ENCODE measurements around the gene CLEC9A. TPM values are rescaled to one million over a fixed set of nuclear protein-coding genes. Genes with fewer than 3 reads are reported as not detected.

Gene CLEC9A
- total and polyA plus RNA-seq, 2 experiments from 2014 or later, result not detected

GRCh38 chr12:10088955-10089900 is 58.7 kb downstream of the CLEC9A start:
- ATAC-seq (peak; percentile 91), DNase-seq (ENCODE audit: low spot score) (peak; percentile 34)
- H3K9me3 Mint-ChIP-seq, result 0 out of 3 replicates have a peak, but pooled peaks cover 2% of the 10 kb centered on the region
- H3K36me3 Mint-ChIP-seq (ENCODE audit: low read depth), result no peaks in the 10 kb centered on the region
- H3K4me3 Mint-ChIP-seq, result no peak overlapping the region
- H3K79me2 ChIP-seq (replicated peaks; ENCODE audit: insufficient read depth), result no peaks in the 10 kb centered on the region
- H3K4me1 Mint-ChIP-seq, result peaks cover 13% of the 10 kb centered on the region
- H3K27me3 Mint-ChIP-seq (ENCODE audit: insufficient read depth, low read depth, poor library complexity), result no peaks in the 10 kb centered on the region
- H3K27ac Mint-ChIP-seq, result no peak overlapping the region
- H3K27me3 ChIP-seq (ENCODE audit: insufficient read depth), result no peaks in the 10 kb centered on the region
- no peaks in the 10 kb centered on the region for H3K9me2 ChIP-seq (ENCODE audit: insufficient read depth)
- peaks cover 9% of the 10 kb centered on the region; the same call in 1 of the 2 replicates for H3K4me1 ChIP-seq (ENCODE audit: insufficient read depth)
- H3K27ac ChIP-seq (ENCODE audit: low read depth), result no peak overlapping the region
- TF ChIP-seq REST (IDR thresholded peaks at IDR 0.05; ENCODE audit: unreplicated experiment), result no peak
- TF ChIP-seq CREB1 (CRISPR knock-in tag; IDR thresholded peaks at IDR 0.05; ENCODE audit: low read depth), result no peak
- no peak for TF ChIP-seq EZH2 (IDR thresholded peaks at IDR 0.05; ENCODE audit: low read depth, unreplicated experiment)
- TF ChIP-seq ZNF114 (CRISPR knock-in tag; IDR thresholded peaks at IDR 0.05), result no peak
- TF ChIP-seq EZH2phosphoT487 (IDR thresholded peaks at IDR 0.05; ENCODE audit: unreplicated experiment), result no peak
- TF ChIP-seq ETS1 (IDR thresholded peaks at IDR 0.05), result no peak
- TF ChIP-seq POLR2AphosphoS5 (IDR thresholded peaks at IDR 0.05; ENCODE audit: low read depth), result no peak
- TF ChIP-seq STAT1 (IDR thresholded peaks at IDR 0.05; ENCODE audit: unreplicated experiment), result no peak
- H2AFZ ChIP-seq, result peak overlapping the region; percentile 88; the same call in 1 of the 2 replicates
- no peak overlapping the region for H3K4me3 ChIP-seq
- no peak overlapping the region for H3K4me2 ChIP-seq
- H4K20me1 ChIP-seq (replicated peaks; ENCODE audit: insufficient read depth), result no peaks in the 10 kb centered on the region
- no peaks in the 10 kb centered on the region for H3F3A ChIP-seq (replicated peaks; ENCODE audit: low read depth)
- H3K36me3 ChIP-seq (ENCODE audit: insufficient read depth), result no peaks in the 10 kb centered on the region
